Adipose tissue (tissue), 3 donors: Measurements from ENCODE around the gene IGF2BP2. TPM values are rescaled to one million over a fixed set of nuclear protein-coding genes. Genes with fewer than 3 reads are reported as not detected.
"Not testable (repeated sequence)": the region's sequence is repeated elsewhere in the genome, so short reads cannot be mapped to it uniquely, and the experiment has no call there.

ENCODE experiments used
- H3K27ac ChIP-seq: one replicate; pipeline ENCODE4 v1.5.1; 2013; ENCODE audit warnings: low read depth, low read length
- WGBS, 3 donors: extraction: QIAGEN DNeasy Blood & Tissue Kit; methylation state at CpG; one replicate each; pipeline ENCODE4 v1.1.7; 2013; 5-methylcytosine and 5-hydroxymethylcytosine counted together
- polyA plus RNA-seq, 3 donors: library from polyadenylated mRNA; stranded (reverse); fragments of 200-250 nt; gene quantifications; one replicate each; pipeline ENCODE4 v1.2.3, GENCODE V29; 2013
- donor health status: healthy with polysubstance abuse.
- donor health status: Bipolar disorder and iron deficiency.
- donor health status: healthy.

Gene IGF2BP2
- polyA plus RNA-seq, 3 donors: 3.5 to 6.0 (median 4.3) TPM

DNA sequence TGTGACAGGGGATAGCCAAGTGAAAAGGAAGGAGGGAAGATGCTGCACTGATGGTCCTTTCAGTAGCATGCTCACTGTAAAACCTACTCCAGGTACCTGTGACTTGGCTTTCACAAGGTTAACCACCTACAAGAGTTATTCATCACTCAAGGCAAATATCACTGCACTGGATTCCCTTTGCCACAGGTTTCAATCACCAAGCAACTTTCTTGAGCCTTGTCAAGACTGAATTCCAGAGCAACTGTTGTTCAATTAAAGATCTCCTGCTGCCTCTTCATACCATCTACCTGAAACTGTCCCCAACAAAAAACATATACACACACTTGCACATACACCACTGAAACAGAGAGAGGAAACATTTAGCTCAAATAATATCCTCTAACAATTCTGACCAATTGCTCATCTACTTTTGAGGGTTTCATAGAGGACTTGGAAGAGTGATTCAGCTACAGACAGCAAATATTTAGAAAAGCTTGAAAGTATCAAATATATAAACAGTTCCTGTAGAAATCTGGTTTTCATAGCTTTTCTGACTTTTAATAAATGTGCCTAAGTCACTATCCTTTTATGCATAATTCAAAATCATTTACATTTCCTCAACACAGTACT is 6.5 kb downstream of the IGF2BP2 start:
- H3K27ac ChIP-seq: no peak overlapping the region

DNA sequence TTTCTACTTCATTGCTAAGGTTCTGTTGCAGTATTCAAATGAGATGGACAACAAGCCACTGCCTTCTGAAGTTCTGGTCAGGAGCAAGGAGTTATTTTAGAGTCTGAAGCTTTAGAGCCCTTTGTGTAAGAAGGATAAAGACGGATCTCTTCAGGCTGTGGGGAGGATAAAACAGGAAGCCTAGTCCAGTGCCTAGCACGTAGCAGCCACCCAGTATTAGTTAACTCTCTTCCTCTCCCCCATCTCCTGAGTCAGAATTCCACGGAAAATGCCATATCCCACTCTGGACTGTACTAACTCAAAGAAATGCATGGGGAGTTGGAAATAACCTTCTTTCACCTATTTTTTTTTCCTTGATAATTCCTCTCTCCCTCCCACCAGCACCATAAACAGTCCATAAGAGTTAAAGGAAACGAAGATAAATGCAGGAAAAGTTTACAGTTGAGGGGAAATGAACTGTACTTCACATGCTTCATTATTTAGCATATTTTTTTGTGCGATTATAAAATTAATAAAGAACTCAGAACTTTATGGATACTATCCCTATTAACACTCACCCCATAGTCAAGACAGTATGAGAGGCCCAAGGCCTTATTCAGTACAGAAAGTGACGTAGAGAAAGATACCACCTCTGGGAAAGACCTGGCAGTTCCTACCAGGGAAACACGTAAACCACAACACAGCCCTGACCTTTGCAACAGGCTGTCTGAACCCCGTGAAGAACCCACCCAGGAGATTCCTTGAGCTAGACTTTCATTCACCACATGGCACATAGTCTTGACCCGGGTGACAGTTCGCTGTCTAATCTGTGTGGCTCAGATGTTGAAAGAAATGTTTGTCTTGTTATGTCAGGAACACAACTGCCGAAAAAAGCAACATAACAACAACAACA is 9.2 kb downstream of the IGF2BP2 start:
- H3K27ac ChIP-seq: no peak overlapping the region
- 52 to 74% (median 57%) methylated on average over 11 of the region's 11 CpGs for WGBS, 3 donors

DNA sequence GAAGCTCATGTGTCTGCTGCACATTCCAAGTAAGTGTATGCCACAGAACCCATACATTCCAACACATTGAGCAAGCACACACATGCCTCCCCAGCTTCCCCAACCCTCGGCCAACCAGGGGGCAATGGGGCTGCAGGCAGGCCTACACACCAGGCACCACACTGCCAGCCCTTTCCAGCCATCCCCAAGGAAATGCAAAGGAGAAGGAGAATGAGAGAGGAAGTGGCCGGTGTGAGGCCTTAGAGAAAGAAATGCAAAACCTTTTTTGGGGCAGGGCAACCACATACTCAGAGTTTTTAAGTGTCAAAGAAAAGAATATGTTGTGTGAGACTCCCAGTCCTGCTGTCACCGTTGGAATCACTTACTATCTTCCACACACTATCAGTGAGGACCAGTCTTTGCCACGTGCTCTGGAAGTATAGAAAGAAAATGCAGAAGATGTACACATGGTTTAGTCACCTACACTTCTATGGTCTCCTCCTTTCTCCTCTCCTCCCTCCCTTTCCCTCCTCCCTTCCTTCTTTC is 11.1 kb downstream of the IGF2BP2 start:
- H3K27ac ChIP-seq: no peak overlapping the region
- 43 to 63% (median 48%) methylated on average over 4 of the region's 4 CpGs for WGBS, 3 donors

DNA sequence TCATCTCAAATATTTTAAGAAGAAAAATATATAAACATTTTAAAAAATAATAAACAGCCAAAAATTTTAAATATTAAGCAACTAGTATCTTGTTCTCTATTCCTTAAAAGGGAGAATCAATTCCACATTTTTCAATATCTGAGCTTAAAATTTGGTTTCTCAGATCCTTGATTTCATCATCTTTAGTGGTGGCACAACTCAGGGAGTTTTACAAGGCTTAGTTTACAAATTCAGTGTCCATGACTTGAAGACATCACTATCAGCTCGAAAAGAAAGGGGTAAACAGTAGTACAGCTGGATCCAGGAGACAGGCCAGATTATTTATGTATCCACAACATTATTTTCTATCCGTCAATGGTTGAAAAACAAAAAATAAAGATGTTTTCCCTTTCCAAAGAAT is 11.6 kb downstream of the IGF2BP2 start:
- WGBS, 3 donors: 79 to 88% (median 85%) methylated on average over 2 of the region's 2 CpGs
- no peak overlapping the region for H3K27ac ChIP-seq

DNA sequence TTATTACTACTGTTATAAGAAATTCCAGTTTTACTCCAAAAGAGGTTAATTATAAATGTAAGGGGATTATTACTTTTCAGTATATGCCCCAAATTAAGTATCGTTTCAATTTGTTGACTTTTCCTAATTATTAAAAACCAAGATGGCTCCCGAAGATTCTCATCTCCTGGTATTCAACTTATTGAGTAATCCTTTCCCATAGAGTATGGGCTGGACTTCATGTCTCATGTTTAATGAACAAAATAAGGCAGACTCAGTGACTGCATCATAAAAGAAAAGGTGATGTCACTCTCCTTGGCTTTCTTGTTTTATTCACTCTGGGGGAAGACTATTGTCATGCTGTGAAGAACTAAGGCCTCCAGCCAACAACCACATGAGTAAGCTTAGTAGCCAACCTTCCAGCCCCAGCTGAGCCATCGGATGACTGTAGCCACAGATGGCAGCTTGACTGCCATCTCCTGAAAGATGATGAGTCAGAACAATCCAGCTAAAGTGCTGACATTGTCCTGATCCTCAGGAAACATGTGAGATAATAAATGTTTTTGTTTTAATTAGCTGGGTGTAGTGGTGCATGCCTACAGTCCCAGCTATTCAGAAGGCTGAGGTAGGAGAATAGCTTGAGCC is 17.3 kb downstream of the IGF2BP2 start:
- H3K27ac ChIP-seq: no peak overlapping the region
- WGBS, 3 donors: 86 to 98% (median 91%) methylated on average over 3 of the region's 3 CpGs

DNA sequence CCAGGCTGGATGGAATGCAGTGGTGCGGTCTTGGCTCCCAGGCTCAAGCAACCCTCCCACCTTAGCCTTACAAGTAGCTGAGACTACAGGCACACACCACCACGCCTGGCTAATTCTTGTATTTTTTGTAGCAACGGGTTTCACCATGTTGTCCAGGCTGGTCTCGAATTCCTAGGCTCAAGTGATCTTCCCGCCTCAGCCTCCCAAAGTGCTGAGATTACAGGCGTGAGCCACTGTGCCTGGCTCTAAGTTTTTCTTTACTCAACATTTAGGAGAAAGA is 26.1 kb downstream of the IGF2BP2 start:
- H3K27ac ChIP-seq: not testable (repeated sequence)
- 80 to 89% (median 84%) methylated on average over 6 of the region's 6 CpGs for WGBS, 3 donors

DNA sequence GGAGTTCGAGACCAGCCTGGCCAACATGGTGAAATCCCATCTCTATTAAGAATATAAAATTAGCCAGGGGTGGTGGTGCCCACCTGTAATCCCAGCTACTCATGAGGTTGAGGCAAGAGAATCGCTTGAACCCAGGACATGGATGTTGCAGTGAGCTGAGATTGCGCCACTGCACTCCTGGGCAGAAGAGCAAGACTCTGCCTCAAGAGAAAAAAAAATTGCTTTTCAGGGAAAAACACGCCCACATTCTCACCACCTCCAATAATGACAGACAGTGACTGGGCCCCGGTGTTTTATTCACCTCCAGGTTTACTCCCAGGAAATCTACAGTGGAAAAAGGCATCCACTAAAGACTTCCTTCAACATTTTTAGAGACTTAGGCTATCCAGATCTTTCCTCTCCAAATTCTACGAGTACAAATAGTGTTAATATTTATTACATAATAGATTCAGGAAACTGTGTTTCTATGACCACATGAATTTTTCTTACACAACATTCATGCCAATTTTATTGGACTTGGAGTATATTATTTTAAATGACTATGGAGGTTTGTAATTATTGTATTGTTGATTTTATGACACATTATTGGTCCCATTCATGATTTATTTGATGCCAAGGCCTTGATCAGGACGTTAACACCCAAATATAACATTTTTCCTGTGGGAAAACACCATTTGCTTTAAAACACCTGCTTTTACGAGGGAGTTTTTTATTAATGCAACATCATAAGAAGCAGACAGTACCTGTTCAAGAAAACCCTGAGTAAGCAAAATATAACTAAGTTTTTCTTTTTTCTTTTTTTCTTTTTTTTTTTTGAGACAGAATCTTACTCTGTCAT is 26.6 kb downstream of the IGF2BP2 start:
- 67 to 72% (median 71%) methylated on average over 8 of the region's 8 CpGs for WGBS, 3 donors
- H3K27ac ChIP-seq: no peak overlapping the region

DNA sequence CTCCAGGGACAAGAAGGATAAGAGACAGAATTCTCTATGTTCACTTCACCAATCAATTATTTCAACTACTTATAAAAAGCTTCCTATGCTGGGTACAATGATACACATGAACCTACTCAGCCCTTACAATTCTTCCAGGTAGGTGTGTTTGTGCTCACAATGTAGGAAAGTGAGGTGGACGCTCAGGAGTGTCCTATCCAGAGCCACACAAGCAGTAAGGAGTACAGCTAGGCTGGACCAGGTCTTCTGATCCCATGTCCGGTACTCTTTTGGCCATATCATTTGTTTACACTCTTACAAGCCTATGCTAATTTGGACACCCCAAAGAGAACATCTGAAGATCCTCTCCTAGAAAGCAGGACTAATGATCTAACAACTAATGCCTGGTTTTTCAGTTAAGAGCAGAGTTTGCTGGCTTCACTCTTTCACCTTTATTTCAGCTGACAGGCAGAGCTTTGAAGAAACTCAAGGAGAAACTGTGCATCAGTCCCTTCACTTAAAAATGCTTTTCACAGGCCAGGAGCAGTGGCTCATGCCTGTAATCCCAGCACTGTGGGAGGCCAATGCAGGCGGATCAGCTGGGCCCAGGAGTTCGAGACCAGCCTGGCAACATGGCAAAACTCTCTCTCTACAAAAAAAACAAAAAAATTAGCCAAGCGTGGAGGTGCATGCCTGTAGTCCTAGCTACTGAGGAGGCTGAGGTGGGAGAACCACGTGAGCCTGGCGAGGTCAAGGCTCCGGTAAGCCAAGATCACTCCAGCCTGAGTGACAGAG is 27.5 kb downstream of the IGF2BP2 start:
- 67 to 74% (median 72%) methylated on average over 8 of the region's 8 CpGs for WGBS, 3 donors
- H3K27ac ChIP-seq: no peak overlapping the region

DNA sequence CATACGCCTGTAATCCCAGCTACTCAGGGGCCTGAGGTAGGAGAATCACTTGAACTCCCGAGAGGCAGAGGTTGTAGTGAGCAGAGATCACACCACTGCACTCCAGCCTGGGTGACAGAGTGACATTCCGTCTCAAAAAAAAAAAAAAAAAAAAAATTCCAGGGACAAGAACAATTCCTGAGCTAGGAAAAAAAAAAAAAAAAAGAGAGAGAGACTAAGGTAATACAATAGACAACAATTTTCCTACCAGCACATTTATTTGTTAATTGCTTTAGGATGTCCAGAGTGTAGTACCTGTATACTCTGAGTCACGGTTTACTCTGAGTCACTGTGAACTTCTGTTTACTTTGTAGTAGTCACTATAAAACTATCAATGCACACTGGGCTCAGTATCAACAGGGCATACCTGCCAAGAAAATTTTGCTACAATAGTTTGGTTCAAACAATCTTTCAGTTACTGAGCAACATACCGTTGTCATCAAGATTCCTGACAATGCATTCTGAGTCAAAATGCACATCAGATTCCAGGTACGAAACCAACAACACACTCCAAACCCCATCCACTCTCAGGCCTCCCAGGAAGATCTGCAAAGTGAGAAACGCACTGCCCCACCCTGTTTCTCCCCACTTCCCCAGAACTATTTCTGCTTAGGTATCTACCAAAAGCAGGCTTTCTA is 28.3 kb downstream of the IGF2BP2 start:
- H3K27ac ChIP-seq: no peak overlapping the region
- 40 to 66% (median 62%) methylated on average over 6 to 7 of the region's 7 CpGs for WGBS, 3 donors

DNA sequence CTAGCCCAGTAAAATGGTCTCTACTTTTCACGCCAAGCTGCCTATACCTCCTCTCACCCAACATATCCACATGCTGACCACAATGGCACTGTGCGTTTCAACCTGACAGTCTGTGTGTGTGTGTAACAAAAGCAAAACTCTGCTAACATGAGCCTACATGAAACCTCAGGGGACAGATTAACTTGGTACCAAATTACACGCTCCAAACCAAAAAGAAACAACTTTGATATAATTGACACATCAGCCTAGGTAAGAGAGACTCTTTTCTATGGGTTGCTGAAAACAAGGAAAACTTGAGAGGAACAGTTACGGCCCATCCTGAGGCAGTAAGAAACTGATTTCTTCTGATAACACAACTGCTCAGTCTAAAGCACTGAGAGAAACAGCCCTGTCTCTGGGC is 31.5 kb downstream of the IGF2BP2 start:
- 91 to 93% (median 91%) methylated on average over 4 of the region's 4 CpGs for WGBS, 3 donors
- H3K27ac ChIP-seq: no peak overlapping the region

DNA sequence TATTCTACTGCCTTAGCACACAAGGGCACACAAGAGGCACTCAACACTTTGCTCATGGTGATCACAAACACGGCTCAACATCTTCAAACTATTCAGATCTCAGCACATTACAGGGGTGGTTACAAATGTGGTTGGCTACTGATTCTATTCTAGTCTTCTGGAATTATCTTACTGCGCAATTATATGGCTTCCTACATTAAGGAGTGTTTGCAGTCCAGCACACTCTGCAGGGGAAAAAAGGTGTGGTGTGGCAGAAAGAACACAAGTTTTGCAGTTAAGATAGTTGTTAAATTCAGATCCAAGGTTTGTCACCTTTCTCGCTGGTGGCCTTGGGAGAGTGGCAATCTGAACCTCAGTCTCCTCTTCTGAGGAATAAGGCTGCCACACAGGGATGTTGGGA is 31.9 kb downstream of the IGF2BP2 start:
- WGBS, 3 donors: 89 to 92% (median 92%) methylated on average over 3 of the region's 3 CpGs
- no peak overlapping the region for H3K27ac ChIP-seq

DNA sequence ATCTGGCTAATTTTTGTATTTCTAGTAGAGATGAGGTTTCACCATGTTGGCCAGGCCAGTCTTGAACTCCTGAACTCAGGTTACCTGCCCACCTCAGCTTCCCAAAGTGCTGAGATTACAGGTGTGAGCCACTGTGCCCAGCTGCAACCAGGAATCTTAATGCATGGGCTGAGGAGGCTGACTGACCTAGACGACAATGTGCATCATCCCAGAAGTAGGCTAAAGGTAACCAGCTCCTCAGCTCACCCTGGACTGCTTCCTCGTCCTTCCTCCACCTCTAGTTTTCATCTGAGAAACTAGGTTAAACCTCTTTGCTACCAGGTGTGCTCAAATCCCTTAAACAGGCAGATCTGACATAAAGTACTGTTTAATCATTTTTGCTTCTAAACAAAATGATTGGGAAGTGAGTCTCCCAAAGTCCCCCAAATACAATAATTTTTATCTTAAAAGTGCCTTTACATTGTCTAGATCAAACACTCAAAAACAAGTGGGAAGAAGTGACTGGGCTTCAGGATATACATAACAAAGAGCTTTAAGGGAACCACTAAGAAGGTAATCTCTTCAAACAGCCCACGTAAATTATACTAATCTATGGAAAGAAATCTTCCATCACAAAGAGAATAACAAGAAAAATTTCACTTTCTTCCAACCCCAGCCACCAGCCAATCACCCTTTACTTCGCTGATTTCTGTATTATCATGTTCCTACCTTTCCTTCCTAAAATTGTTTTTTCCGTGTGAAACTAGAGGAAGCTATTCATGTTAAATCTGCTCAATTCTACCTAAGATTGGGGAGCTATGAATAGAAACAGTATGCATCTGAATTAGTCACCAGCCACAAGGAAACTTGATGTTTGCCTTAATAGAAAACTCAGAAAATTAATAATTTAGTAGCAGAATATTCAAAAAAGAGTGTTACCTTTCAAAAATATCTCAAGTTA is 34.7 kb downstream of the IGF2BP2 start:
- no peak overlapping the region for H3K27ac ChIP-seq
- WGBS, 3 donors: 62 to 80% (median 63%) methylated on average over 5 of the region's 5 CpGs

DNA sequence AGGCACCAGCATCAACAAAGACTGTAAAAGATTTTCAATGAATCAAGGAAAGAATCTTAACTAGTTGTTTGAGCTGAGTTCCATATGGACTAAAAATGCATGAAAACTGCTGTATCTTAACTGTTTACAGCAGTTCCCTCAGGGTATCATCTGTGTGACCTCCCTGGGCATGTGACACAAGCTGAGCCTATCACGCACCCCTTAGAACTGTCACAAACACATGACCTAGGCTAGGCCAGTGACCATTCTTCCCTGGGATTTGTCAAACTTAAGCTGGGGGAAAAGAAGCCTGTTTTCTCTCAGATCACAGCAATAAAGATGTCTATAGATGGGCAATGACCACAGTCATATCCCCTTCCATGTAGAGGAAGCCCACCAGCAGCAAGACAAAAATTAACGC is 35.7 kb downstream of the IGF2BP2 start:
- H3K27ac ChIP-seq: no peak overlapping the region
- WGBS, 3 donors: 91 to 98% (median 92%) methylated on average over 2 of the region's 2 CpGs

DNA sequence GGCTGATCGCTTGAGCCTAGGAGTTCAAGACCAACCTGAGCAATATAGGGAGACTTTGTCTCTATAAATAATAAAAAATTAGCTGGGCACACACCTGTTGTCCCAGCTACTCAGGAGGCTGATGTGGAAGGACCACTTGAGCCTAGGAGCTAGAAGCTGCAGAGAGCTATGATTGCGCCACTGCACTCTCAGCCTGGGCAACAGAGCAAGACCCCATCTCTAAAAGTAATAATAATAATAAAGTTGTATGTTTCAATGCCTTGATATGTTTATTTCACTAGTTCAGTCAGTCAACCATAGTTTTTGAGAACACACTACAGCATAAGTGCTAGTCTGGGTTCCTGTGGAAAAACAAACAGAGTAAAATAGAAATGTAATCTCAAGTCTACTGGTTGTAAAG is 36.5 kb downstream of the IGF2BP2 start:
- 96 to 100% (median 97%) methylated on average over 2 of the region's 2 CpGs for whole genome bisulfite sequencing, 3 donors
- H3K27ac ChIP-seq: no peak overlapping the region

DNA sequence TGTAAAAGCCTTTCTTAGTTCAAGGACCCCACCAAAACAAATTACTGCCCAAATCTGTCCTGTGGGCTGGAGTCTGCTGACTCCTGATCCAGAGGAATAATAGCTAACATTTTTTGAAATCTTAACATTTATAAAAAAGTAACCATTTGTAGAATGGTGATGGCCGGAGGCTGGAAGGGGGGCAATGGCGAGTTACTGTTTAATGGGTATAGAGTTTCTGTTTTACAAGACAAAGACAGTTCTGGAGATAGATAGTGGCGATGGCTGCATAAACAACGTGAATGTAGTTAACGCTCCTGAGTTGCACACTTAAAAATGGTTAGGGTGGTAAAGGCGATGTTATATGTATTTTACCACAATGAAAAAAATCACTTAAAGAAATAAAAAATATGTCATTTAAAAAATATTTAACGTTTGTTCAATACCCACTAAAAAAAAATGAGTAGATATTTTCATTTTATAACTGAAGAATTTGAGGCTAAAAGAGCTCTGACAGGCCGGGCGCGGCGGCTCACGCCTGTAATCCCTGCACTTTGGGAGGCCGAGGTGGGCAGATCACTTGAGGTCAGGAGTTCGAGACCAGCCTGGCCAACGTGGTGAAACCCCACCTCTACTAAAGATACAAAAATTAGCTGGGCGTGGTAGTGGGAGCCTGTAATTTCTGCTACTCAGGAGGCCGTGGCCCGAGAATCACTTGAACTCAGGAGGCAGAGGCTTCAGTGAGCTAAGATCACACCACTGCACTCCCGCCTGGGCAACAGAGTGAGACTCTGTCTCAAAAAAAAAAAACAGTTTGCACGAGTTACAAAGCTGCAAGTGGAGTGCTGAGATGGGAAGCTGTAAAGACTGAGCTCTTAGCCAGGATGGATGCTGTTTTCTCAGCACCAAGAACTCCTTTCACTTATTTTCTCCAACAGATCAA is 37.6 kb downstream of the IGF2BP2 start:
- WGBS, 3 donors: 87 to 88% (median 88%) methylated on average over 20 of the region's 20 CpGs
- no peak overlapping the region for H3K27ac ChIP-seq

DNA sequence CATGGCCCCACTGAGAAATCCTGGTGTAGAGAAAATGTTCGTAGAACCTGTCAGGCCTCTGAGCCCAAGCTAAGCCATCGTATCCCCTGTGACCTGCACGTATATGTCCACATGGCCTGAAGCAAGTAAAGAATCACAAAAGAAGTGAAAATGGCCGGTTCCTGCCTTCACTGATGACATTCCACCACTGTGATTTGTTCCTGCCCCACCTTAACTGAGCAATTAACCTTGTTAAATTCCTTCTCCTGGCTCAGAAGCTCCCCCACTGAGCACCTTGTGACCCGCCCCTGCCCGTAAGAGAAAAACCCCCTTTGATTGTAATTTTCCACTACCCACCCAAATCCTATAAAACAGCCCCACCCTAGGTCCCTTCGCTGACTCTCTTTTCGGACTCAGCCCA is 38.6 kb downstream of the IGF2BP2 start:
- 81 to 91% (median 83%) methylated on average over 8 of the region's 8 CpGs for WGBS, 3 donors
- not testable (repeated sequence) for H3K27ac ChIP-seq
